Ecto neural progenitor cell (in vitro differentiated cells): ENCODE results near the gene INTS1.
"Not testable (repeated sequence)": the region's sequence is repeated elsewhere in the genome, so short reads cannot be mapped to it uniquely, and the experiment has no call there.

Experiments used
- DNase-seq: peaks from one replicate; pipeline ENCODE4 v3.0.0-alpha.2; 2018; ENCODE audit warnings: low spot score

Gene INTS1

DNA sequence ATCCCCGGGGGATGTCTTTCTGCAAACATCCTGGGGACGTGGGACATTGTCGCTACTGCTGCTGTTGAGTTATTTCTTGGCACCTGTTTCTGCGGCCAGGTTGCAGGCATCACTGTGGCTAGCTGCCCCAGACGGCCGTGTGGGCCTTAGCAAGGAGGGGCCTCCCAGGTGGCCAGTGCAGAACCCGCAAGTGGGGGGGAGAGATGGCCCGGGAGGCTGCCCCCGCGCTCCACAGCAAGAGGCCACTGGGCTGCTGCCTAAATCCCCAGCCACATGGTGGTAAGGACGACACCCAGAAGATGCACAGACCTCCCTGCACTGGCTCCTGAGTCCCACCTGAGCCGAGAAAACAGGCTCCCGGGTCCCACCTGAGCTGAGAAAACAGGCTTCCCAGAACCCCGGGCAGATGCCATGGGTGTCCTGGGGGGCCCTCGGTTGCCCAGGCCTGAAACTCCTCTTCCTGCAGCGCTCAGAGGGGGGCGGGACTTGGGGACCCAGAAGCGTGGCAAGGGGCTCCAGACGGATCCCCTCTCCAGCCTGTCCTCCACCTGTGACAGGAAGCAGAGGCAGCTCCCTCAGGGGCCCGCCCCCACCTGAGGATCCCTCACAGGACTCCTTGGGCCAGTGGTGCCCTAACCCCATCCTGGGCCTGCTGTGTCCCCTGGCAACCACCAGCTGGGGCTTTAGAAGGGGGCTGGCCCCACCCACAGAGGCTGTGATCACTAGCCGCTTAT, 25.4 kb upstream of the INTS1 start:
- DNase-seq: no peak

- DNase-seq: no peak
These were observed 22.1 kb upstream of the INTS1 start for GRCh38 chr7:1526271-1526754.

DNA sequence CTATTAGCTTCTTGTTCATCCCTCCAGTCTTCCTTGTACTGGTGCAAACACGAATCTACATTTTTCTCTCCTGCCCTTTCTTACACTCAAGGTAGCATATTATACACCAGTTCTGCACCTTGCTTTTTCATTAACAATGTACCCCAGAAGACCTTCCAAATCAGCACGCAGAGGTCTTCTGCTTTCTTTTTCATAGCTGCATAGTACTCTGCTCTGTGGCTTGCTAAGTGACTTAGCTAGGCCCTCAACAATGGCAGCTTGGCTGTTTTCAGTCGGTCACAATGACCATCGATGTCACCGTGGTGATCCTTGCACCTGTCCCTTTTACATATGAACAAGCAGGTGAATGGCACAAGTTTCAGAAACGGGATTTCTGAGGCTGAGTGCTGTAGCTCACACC, 21.2 kb upstream of the INTS1 start:
- DNase-seq: no peak

DNA sequence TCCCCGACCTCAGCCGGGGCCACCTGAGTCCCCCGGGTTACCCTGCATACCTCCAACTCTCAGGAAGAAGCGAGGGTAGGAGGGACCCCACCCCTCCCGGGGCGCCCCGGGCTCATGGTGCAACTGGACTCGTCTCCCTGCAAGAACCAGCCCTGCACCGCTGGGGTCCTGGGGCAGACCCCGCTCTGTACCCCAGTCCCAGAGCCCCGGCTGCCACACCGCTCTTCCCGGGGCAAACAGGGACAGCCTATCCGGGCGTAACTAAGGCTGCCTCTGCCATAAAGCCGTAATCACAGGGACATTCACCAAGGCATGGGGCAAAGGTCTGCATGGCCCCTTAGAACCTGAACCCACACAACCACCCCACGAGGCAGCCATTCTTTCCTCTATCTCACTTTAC, 19.7 kb upstream of the INTS1 start:
- DNase-seq: no peak

GRCh38 chr7:1523208-1523607, 19.0 kb upstream of the INTS1 start:
- no peak for DNase-seq

DNA sequence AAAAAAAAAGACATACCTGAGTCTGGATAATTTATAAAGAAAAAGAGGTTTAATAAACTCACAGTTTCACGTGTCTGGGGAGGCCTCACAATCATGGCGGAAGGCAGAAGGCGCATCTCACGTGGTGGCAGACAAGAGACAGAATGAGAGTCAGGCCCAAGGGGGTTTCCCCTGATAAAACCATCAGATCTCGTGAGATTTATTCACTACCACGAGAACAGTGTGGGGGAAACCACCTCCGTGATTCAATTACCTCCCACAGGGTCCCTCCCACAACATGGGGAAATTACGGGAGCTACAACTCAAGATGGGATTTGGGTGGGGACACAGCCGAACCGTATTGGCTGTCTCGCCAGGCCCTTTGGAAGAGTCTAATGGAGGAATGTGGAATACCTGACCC, 17.3 kb upstream of the INTS1 start:
- no peak for DNase-seq

GRCh38 chr7:1520539-1521234, 16.5 kb upstream of the INTS1 start:
- DNase-seq: no peak

DNA sequence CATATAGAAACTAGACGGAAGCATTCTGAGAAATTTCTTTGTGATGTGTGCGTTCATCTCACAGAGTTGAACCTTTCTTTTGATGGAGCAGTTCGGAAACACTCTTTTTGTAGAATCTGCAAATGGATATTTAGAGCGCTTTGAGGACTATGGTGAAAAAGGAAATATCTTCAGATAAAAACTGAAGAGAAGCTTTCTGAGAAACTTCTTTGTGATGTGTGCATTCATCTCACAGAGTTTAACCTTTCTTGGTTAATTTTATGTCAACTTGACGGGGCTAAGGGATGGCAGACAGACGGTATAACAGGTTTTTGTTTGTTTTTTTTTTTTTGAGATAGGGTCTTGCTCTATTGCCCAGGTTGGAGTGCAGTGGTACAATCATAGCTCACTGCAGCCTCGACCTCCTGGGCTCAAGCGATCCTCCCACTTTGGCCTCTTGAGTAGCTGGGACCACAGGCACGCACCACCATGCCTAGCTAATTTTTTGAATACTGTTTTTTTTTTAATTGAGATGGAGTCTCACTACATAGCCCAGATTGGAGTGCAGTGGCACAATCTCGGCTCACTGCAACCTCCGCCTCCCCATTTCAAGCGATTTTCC, 15.2 kb upstream of the INTS1 start:
- DNase-seq: not testable (repeated sequence)

GRCh38 chr7:1516586-1517251, 12.5 kb upstream of the INTS1 start:
- no peak for DNase-seq

- not testable (repeated sequence) for DNase-seq
These were observed 11.3 kb upstream of the INTS1 start for GRCh38 chr7:1515509-1515967.

DNA sequence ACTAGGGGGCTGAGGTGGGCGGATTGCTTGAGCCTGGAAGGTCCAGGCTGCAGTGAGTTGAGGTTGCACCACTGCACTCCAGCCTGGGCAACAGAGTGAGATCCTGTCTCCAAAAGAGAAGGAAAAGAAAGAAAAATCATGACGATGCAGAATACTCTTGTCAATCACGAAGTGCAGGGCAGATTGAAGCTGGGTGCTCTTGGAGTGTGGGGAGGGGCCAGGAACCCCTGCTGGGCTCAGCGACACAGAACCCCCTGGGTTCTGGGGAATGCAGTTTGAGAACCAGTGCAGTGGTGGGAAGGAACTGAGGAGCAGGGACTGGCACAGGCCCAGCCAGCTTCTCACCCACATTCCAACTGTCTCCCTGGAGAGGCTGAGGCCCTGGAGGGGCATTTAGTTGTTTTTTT, 10.8 kb upstream of the INTS1 start:
- no peak for DNase-seq

- DNase-seq: no peak
These were observed 10.2 kb upstream of the INTS1 start for GRCh38 chr7:1514407-1514806.

- no peak for DNase-seq
These were observed 9.5 kb upstream of the INTS1 start for GRCh38 chr7:1513657-1514095.

DNA sequence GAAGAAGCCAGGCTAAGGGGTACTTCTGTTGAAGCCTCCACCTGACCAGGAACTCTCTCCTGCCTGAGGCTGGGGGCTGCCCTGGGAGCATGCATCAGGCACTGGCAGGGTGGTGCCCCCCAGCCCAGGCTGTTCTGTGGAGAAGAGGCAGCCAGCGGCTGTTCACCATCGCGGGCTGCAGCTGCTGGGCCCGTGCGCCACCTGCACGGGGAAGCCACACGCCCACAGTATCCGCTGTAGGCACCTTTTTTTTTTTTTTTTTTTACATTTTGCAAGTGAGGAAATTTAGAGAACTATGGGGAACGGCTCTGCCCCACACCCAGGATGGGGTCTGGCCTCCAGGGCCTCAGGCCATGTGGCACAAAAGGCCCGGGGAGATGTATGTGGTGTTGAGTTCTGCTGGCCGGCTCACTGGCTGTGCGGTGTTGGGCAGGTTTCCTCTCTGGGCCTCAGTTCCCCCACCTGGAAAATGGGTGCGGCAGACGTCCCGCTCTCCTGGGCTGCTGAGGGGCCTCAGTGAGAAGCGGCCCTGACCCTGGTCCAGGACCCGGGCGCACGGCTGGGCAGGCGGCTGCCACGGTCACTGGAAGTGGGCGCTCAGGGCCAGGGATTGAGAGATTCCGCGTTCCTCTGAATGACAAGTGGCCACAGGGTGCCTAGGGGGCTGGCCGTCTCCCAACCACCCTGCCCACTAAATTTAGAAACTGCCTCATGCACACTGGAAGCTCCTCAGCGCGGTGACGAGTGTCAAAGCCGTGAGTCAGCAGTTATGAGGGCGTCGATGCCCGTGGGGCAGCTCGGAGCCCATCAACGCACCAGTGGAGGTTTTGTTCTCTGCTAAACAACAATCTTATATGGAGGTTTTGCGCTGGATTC, 8.8 kb upstream of the INTS1 start:
- no peak for DNase-seq

GRCh38 chr7:1511444-1512422, 7.5 kb upstream of the INTS1 start:
- no peak for DNase-seq

DNA sequence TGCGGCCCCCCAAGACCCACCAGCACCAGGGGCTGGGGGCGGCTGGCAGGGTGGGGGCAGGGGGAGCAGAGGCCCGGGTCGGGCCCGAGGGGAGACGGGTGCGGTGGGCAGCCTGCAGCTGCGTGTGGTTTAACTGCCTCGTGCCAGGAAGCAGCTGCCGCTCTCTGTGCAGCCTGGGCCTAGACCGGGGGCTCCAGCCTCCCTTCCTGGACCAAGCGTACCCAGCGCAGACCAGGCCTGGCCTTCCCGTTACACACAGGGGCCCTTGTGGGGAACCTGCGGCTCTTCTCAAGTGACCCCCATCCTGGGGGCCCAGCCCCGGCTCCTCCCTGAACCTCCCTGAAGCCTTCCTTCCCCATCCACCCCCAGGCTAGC, 6.6 kb upstream of the INTS1 start:
- no peak for DNase-seq

DNA sequence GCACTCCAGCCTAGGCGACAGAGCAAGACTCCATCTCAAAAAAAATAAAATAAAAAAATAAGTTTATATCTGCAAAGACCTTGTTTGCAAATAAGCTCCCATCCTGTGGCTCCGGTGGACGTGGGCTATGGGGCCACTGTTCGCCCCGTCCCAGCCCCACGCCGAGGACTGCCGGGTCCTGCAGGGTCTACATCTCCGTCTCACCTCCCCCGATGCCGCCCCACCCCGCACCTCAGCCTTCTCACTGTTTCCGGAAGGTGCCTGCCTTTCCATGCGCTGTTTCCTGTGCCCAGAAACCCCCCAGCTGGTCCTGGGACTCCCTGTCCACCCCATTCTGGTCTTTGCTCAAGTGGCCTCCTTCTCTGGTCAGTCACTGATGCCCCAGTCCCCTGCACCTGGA, 5.0 kb upstream of the INTS1 start:
- no peak for DNase-seq

DNA sequence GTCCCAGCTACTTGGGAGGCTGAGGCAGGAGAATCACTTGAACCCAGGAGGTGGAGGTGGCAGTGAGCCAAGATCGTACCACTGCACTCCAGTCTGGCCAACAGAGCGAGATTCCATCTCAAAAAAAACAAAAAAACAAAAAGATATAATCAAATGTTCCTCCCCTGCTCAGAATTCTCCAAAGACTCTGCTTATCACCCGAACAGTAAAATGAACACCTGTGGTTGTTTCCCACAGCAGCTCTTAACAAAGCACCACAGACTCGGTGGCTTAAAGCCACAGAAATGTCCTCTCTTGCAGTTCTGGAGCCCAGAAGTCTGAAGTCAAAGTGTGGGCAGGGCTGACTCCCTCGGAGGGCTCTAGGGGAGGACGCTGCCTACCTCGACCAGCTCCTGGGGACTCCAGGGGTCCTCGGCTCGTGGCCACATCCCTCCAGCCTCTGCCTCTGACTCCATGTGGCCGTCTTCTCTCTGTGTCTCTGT, 4.1 kb upstream of the INTS1 start:
- DNase-seq: no peak

GRCh38 chr7:1505731-1506550, 1.8 kb upstream of the INTS1 start:
- no peak for DNase-seq
